CD4-positive, alpha-beta T cell treated with Interleukin-4 for 4 hours (primary cell): Measurements from ENCODE around the gene LEO1.

Experiments
- DNase-seq: peaks from one replicate; pipeline ENCODE4 v3.0.0-alpha.2; 2020

The LEO1 gene

GRCh38 chr15:51924156-51925068 is 47.2 kb downstream of the LEO1 start:
- no peak for DNase-seq

DNA sequence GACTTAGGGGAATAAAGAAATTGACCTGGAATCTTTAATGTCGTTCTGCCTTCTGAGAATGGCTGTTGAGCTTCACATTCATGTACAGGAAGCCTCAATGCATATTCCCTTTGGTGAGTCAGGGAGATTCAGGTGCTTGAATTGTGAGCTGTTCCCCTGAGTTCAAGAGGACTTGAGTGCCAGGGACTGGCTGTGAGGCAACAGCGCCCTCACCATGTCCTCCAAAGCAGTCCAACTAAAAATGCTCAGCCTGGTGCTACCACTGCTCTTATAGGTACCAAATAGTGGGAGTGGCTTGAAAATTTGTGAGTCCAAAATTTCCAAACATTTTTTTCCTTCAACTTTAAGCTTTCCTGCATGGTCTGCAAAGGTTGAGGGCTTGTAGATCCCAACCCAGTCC is 54.1 kb downstream of the LEO1 start:
- DNase-seq: no peak

DNA sequence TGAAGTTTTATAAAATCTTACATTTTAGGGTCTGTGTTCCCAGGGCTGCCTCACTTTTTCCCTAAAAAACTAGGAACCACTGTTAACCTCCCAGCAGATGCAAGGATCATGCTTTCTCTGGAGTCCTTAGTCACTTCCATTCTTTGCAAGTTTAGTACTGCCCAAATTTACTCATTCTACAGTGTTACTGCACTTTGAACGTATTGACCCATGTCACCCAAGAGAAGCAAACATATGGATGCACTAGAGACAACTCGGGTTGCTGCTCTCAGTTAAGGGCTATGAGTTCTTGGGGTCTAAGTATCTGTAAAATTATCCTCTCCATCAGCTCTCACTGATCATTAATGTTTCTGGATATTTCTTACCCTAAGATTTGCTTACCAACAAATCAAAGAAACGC is 59.0 kb downstream of the LEO1 start:
- DNase-seq: no peak

DNA sequence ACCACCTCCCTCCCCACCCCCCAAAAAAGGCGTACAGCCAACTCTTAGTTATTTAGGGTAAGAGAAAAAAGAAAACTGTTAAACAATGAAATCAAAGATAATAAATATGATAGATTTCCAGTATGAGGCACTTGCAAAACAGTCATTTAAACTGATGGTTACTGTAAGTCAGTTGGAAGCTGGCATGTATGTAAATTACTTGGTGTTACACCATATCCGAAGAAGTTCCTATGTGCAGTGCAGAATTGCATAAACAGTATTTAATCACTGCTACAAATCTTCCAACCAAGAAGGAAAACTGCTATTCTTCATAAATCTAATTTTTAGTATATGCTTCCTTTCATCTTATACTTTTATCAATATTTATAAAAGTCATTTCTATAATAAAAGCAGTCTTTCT is 62.0 kb downstream of the LEO1 start:
- no peak for DNase-seq

GRCh38 chr15:51908316-51908715 is 63.3 kb downstream of the LEO1 start:
- no peak for DNase-seq

- DNase-seq: no peak
Observed at GRCh38 chr15:51907136-51907862, 64.3 kb downstream of the LEO1 start.

DNA sequence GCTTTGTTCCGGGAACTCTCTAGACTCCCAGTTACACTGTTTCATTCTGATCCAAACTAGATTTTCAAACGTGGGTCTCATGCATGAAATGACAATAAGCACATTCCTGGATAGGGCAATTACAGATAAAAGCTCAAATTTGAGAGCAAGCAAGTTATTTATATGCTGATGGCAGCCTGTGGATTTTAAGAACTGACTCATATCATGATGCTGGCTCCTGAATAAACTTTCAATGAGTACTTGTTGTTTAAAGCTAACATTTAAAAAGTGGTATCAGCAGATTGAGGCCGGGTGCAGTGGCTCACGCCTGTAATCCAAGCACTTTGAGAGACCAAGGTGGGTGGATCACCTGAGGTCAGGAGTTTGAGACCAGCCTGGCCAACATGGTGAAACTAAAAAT is 66.6 kb downstream of the LEO1 start:
- no peak for DNase-seq

- DNase-seq: no peak
Observed at GRCh38 chr15:51904421-51904820, 67.2 kb downstream of the LEO1 start.

- no peak for DNase-seq
Observed at GRCh38 chr15:51889486-51889885, 82.1 kb downstream of the LEO1 start.

- DNase-seq: peak; percentile 55
Observed at GRCh38 chr15:51888593-51889195, 82.9 kb downstream of the LEO1 start.
